CD14-positive monocyte (primary cell): ENCODE data around the gene ZWILCH. TPM values are rescaled to one million over a fixed set of nuclear protein-coding genes. Genes with fewer than 3 reads are reported as not detected.
"Not testable (repeated sequence)": the region's sequence is repeated elsewhere in the genome, so short reads cannot be mapped to it uniquely, and the experiment has no call there.

Experiments
- DNase-seq, 3 donors: peaks; one replicate each; pipeline ENCODE4 v3.0.0-alpha.2; 2011 to 2022
- H2AFZ ChIP-seq: 2 replicates; pipeline ENCODE4 v1.6.0; 2012; ENCODE audit warnings: mild to moderate bottlenecking, low read depth, low read length, inconsistent platforms; ENCODE audit not compliant: insufficient read depth, poor library complexity, severe bottlenecking
- H3K27ac ChIP-seq, 2 donors: 1 replicate in 1 of 2; 2 replicates in 1 of 2; pipeline ENCODE4 v1.5.1; 2012 to 2013; ENCODE audit warnings: low read length in 2 of 2, control low read depth in 1 of 2, inconsistent platforms in 1 of 2, low read depth in 1 of 2, mild to moderate bottlenecking in 1 of 2
- H3K27me3 ChIP-seq, 2 donors: one replicate each; pipeline versions ENCODE4 v1.6.0 to v1.6.1; 2011 to 2013; ENCODE audit warnings: low read length in 2 of 2; ENCODE audit not compliant: control insufficient read depth in 2 of 2, insufficient read depth in 2 of 2
- H3K36me3 ChIP-seq, 2 donors: replicated peaks in 1 of 2; 1 replicate in 1 of 2; 2 replicates in 1 of 2; pipeline versions ENCODE4 v1.5.1 to v1.6.1; 2012 to 2013; ENCODE audit warnings: low read length in 2 of 2, control low read depth in 1 of 2, inconsistent platforms in 1 of 2, mild to moderate bottlenecking in 1 of 2; ENCODE audit not compliant: insufficient read depth in 2 of 2, control insufficient read depth in 1 of 2
- H3K4me1 ChIP-seq, 2 donors: 1 replicate in 1 of 2; 2 replicates in 1 of 2; pipeline versions ENCODE4 v1.5.1 to v1.6.1; 2012 to 2013; ENCODE audit warnings: low read length in 2 of 2, control low read depth in 1 of 2, inconsistent platforms in 1 of 2, mild to moderate bottlenecking in 1 of 2, moderate library complexity in 1 of 2; ENCODE audit not compliant: insufficient read depth in 2 of 2, control insufficient read depth in 1 of 2
- H3K4me2 ChIP-seq: replicated peaks from 2 replicates; pipeline ENCODE3; 2012; ENCODE audit warnings: low read length, moderate library complexity, mild to moderate bottlenecking; ENCODE audit not compliant: poor library complexity, severe bottlenecking; ENCODE audit errors: extremely low read depth
- H3K4me3 ChIP-seq, 3 experiments: fragments of 200-600 bp in 1 of 3; sonication (generic) in 1 of 3; replicated peaks in 1 of 3; 1 replicate in 2 of 3; 2 replicates in 1 of 3; pipeline ENCODE4 v1.5.1; 2011 to 2013; ENCODE audit warnings: low read length in 3 of 3, mild to moderate bottlenecking in 3 of 3, control low read depth in 2 of 3, low read depth in 2 of 3, inconsistent platforms in 1 of 3, moderate library complexity in 1 of 3
- H3K79me2 ChIP-seq: 2 replicates; pipeline ENCODE4 v1.6.0; 2012; ENCODE audit warnings: mild to moderate bottlenecking, control low read depth, inconsistent platforms, low read length, moderate library complexity; ENCODE audit not compliant: insufficient read depth
- H3K9ac ChIP-seq: 2 replicates; pipeline ENCODE4 v1.6.0; 2017; ENCODE audit warnings: low read length, mild to moderate bottlenecking; ENCODE audit not compliant: insufficient read depth, poor library complexity, severe bottlenecking
- H3K9me3 ChIP-seq, 2 donors: replicated peaks in 1 of 2; 1 replicate in 1 of 2; 2 replicates in 1 of 2; pipeline versions ENCODE4 v1.5.1 to v1.6.1; 2012 to 2013; ENCODE audit warnings: low read length in 2 of 2, control low read depth in 1 of 2; ENCODE audit not compliant: control insufficient read depth in 1 of 2, insufficient read depth in 1 of 2
- H4K20me1 ChIP-seq: 2 replicates; pipeline ENCODE4 v1.6.0; 2012; ENCODE audit warnings: mild to moderate bottlenecking, low read length, control low read depth, moderate library complexity; ENCODE audit not compliant: insufficient read depth
- H3K27ac Mint-ChIP-seq, 7 donors: one replicate each; pipeline ENCODE4 v1.8.0; 2020; ENCODE audit warnings: mild to moderate bottlenecking in 7 of 7, mixed read lengths in 7 of 7, moderate library complexity in 6 of 7, inconsistent platforms in 2 of 7
- H3K27me3 Mint-ChIP-seq, 3 donors: one replicate each; pipeline ENCODE4 v1.8.0; 2021 to 2022; ENCODE audit warnings: low read depth in 3 of 3, mild to moderate bottlenecking in 3 of 3, mixed read lengths in 3 of 3, moderate library complexity in 3 of 3, inconsistent platforms in 1 of 3
- H3K36me3 Mint-ChIP-seq, 2 donors: one replicate each; pipeline ENCODE4 v1.8.0; 2020; ENCODE audit warnings: mixed read lengths in 2 of 2, inconsistent platforms in 1 of 2, mild to moderate bottlenecking in 1 of 2
- H3K4me1 Mint-ChIP-seq: one replicate; pipeline ENCODE4 v1.8.0; 2020; ENCODE audit warnings: mild to moderate bottlenecking, mixed read lengths
- H3K4me3 Mint-ChIP-seq, 2 donors: one replicate each; pipeline ENCODE4 v1.8.0; 2020; ENCODE audit warnings: mild to moderate bottlenecking in 2 of 2, mixed read lengths in 2 of 2, moderate library complexity in 1 of 2
- H3K9me3 Mint-ChIP-seq, 7 donors: one replicate each; pipeline ENCODE4 v1.8.0; 2020 to 2022; ENCODE audit warnings: mixed read lengths in 7 of 7, mild to moderate bottlenecking in 6 of 7, moderate library complexity in 6 of 7, inconsistent platforms in 2 of 7
- CTCF ChIP-seq: fragments of 200-600 bp; IDR thresholded peaks from one replicate; pipeline ENCODE4 v1.8.0; 2022; ENCODE audit warnings: antibody characterized with exemption, mild to moderate bottlenecking
- WGBS: methylation state at CpG from one replicate; pipeline ENCODE4 v1.1.5; 2013; ENCODE audit warnings: missing lambda C conversion rate; ENCODE audit not compliant: insufficient coverage; 5-methylcytosine and 5-hydroxymethylcytosine counted together
- intact Hi-C, 2 donors: fragments of 100-400 bp; cut with micrococcal nuclease; formaldehyde crosslinking; loops; one replicate each; pipeline versions ENCODE4 v1.15.0 to v1.15.1; 2023
- polyA plus RNA-seq, 3 donors: library from polyadenylated mRNA; depleted of rRNA in 1 of 3; unstranded in 2 of 3; stranded (reverse) in 1 of 3; fragments of 300-500 nt in 2 of 3; fragments of >200 nt in 1 of 3; fragmentation: Illumina TruSeq in 2 of 3; gene quantifications; 1 replicate in 2 of 3; 2 replicates in 1 of 3; pipeline ENCODE4 v1.2.3, GENCODE V29; 2012 to 2021

ZWILCH gene
- polyA plus RNA-seq, 3 donors = 1.4 to 3.1 (median 2.4) TPM

DNA sequence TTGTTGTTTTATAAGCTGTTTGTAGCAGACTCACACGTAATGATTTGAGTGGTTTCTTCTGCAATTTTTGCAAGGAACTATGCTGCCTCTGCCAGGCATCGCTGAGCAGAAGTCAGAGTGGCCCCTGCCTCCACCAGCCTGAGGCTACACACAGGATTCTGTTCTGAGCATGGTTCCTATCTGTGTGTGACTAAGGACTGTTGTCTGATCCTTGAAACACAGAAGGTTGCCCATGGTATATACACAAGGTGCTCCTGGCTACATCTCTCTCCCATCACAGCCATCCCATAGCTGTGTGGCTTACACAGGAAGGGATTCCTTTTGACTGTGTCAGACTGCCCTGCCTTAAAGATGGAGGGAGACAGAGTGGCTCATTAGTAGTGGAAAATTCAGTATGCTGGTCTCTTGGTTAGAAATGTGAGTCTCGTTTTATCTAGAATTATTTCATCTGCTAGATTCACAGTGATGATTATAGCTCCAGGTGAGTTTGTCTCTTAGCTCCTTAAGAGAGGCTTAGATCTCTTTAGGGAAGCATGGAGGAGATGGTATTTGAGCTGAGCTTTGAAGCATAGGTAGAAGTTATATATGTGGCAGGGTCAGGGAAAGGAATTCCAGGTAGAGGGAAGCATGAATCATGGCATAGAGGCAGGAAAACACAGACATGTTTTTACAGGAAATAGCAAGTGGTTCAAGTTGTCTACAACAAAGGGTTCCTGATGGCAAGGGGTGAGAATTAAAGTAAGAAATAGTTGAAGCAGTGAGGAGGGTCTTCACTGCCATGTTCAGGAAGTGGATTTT lies 45.1 kb upstream of the ZWILCH start:
- Histone ChIP-seq H3K27me3 (no peaks in the 10 kb centered on the region), H3K4me1 (peaks cover 5 to 6% of the 10 kb centered on the region in 2 donors), H3K36me3 (peaks cover 20 to 61% of the 10 kb centered on the region in 2 donors), H3K9me3 (no peaks in the 10 kb centered on the region), H3K4me3 (no peak overlapping the region), H4K20me1 (peaks cover 11% of the 10 kb centered on the region), H3K79me2 (peaks cover 2% of the 10 kb centered on the region), H3K4me2 (no peak overlapping the region), H2AFZ (no peak overlapping the region), H3K9ac (no peak overlapping the region), H3K27ac (peak overlapping the region in 1 of 2 donors; percentile 37)
- peak overlapping the region in 3 of 7 donors; percentile 23 to 46 (median 24) for H3K27ac Mint-ChIP-seq
- H3K9me3 Mint-ChIP-seq = peaks cover 0 to 2% (median 0%) of the 10 kb centered on the region in 7 donors
- no peak for DNase-seq
- WGBS = 75% methylated on average over 2 of the region's 3 CpGs
- H3K27me3 Mint-ChIP-seq = peaks cover 0 to 2% (median 1%) of the 10 kb centered on the region in 3 donors
- peaks cover 16% of the 10 kb centered on the region for H3K4me1 Mint-ChIP-seq
- no peak overlapping the region for H3K4me3 Mint-ChIP-seq
- intact Hi-C loops = no loop called here
- no peak for TF ChIP-seq CTCF
- peaks cover 50 to 67% of the 10 kb centered on the region in 2 donors for H3K36me3 Mint-ChIP-seq

DNA sequence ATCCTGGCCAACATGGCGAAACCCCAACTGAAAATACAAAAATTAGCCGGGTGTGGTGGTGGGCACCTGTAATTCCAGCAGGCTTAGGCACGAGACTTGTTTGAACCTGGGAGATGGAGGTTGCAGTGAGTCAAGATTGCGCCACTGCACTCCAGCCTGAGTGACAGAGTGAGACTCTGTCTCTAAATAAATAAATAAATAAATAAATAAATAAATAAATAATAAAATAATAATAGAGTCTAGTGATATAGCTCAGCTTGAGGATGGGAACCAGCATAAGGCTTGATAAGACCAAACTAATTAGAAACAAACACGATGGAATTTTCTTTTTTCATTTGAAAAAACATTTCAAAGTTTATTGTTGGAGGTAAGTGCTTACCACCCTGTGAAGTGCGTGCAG lies 43.8 kb upstream of the ZWILCH start:
- H3K4me2 ChIP-seq, H3K79me2 ChIP-seq, H3K9me3 Mint-ChIP-seq, DNase-seq, intact Hi-C loops, H3K27me3 Mint-ChIP-seq, H3K9me3 ChIP-seq, H3K27me3 ChIP-seq, H3K4me3 ChIP-seq, H3K4me3 Mint-ChIP-seq, H2AFZ ChIP-seq, H3K9ac ChIP-seq, H3K27ac ChIP-seq: not testable (repeated sequence)
- WGBS = 100% methylated on average over 2 of the region's 6 CpGs
- peaks cover 16 to 48% of the 10 kb centered on the region in 2 donors for H3K36me3 ChIP-seq
- H4K20me1 ChIP-seq = peaks cover 11% of the 10 kb centered on the region
- H3K4me1 ChIP-seq = peaks cover 12 to 19% of the 10 kb centered on the region in 2 donors
- Mint-ChIP-seq H3K4me1 (peaks cover 27% of the 10 kb centered on the region), H3K36me3 (peaks cover 40 to 58% of the 10 kb centered on the region in 2 donors), H3K27ac (peak overlapping the region in 2 of 7 donors; percentile 45 to 75)
